Nephron progenitor cell (in vitro differentiated cells): ENCODE results near the gene C16orf46.
A peak's percentile ranks its signal among the peaks of the same experiment; 100 is the strongest.
"Not testable (repeated sequence)": the region's sequence is repeated elsewhere in the genome, so short reads cannot be mapped to it uniquely, and the experiment has no call there.

Source experiments
- DNase-seq: peaks from one replicate; pipeline ENCODE4 v3.0.0; 2021
- H3K27ac Mint-ChIP-seq: 2 replicates; pipeline ENCODE4 v1.8.0; 2021; ENCODE audit warnings: mild to moderate bottlenecking, moderate library complexity, mixed read lengths
- H3K27me3 Mint-ChIP-seq: 2 replicates; pipeline ENCODE4 v1.8.0; 2021; ENCODE audit warnings: mild to moderate bottlenecking, low read depth, mixed read lengths; ENCODE audit not compliant: poor library complexity
- H3K36me3 Mint-ChIP-seq: 2 replicates; pipeline ENCODE4 v1.8.0; 2021; ENCODE audit warnings: low read depth, mixed read lengths
- H3K4me1 Mint-ChIP-seq: 2 replicates; pipeline ENCODE4 v1.8.0; 2021; ENCODE audit warnings: mixed read lengths
- H3K4me3 Mint-ChIP-seq: 2 replicates; pipeline ENCODE4 v1.8.0; 2021; ENCODE audit warnings: mild to moderate bottlenecking, moderate library complexity, mixed read lengths
- H3K9me3 Mint-ChIP-seq: 2 replicates; pipeline ENCODE4 v1.8.0; 2021; ENCODE audit warnings: mild to moderate bottlenecking, moderate library complexity, mixed read lengths
- CTCF ChIP-seq: fragments of 200-600 bp; sonication (generic); IDR thresholded peaks from 2 replicates; pipeline ENCODE4 v1.5.0; 2021; ENCODE audit warnings: antibody characterized with exemption

Gene C16orf46

GRCh38 chr16:81112453-81112852 lies 35.4 kb upstream of the C16orf46 start:
- Mint-ChIP-seq H3K27me3 (peaks cover 20% of the 10 kb centered on the region), H3K27ac (no peak overlapping the region), H3K9me3 (no peaks in the 10 kb centered on the region), H3K36me3 (no peaks in the 10 kb centered on the region), H3K4me1 (peaks cover 14% of the 10 kb centered on the region), H3K4me3 (no peak overlapping the region)
- no peak for TF ChIP-seq CTCF
- no peak for DNase-seq

- H3K4me3 Mint-ChIP-seq, H3K36me3 Mint-ChIP-seq, H3K27ac Mint-ChIP-seq, DNase-seq, H3K9me3 Mint-ChIP-seq: not testable (repeated sequence)
- peaks cover 22% of the 10 kb centered on the region for H3K27me3 Mint-ChIP-seq
- peaks cover 17% of the 10 kb centered on the region for H3K4me1 Mint-ChIP-seq
Measured at GRCh38 chr16:81109274-81109673, 32.2 kb upstream of the C16orf46 start.

- no peaks in the 10 kb centered on the region for H3K9me3 Mint-ChIP-seq
- no peak for TF ChIP-seq CTCF
Measured at GRCh38 chr16:81107511-81107910, 30.5 kb upstream of the C16orf46 start.

GRCh38 chr16:81106826-81107503 lies 29.9 kb upstream of the C16orf46 start:
- TF ChIP-seq CTCF: no peak

More at GRCh38 chr16:81107511-81107910, 30.5 kb upstream of the C16orf46 start:
- H3K36me3 Mint-ChIP-seq: no peaks in the 10 kb centered on the region
- peaks cover 17% of the 10 kb centered on the region for H3K4me1 Mint-ChIP-seq
- H3K4me3 Mint-ChIP-seq: no peak overlapping the region
- DNase-seq: no peak
- H3K27me3 Mint-ChIP-seq: peaks cover 17% of the 10 kb centered on the region
- peak overlapping the region; percentile 64 for H3K27ac Mint-ChIP-seq

GRCh38 chr16:81105946-81106345 lies 28.9 kb upstream of the C16orf46 start:
- no peaks in the 10 kb centered on the region for H3K9me3 Mint-ChIP-seq
- no peaks in the 10 kb centered on the region for H3K36me3 Mint-ChIP-seq
- TF ChIP-seq CTCF: no peak
- peaks cover 15% of the 10 kb centered on the region for H3K27me3 Mint-ChIP-seq
- H3K4me3 Mint-ChIP-seq: no peak overlapping the region
- no peak for DNase-seq
- H3K27ac Mint-ChIP-seq: no peak overlapping the region
- peaks cover 17% of the 10 kb centered on the region for H3K4me1 Mint-ChIP-seq

More at GRCh38 chr16:81106826-81107503, 29.9 kb upstream of the C16orf46 start:
- no peak for DNase-seq
- H3K9me3 Mint-ChIP-seq: no peaks in the 10 kb centered on the region
- H3K4me3 Mint-ChIP-seq: no peak overlapping the region
- H3K4me1 Mint-ChIP-seq: peaks cover 17% of the 10 kb centered on the region
- peaks cover 15% of the 10 kb centered on the region for H3K27me3 Mint-ChIP-seq
- H3K36me3 Mint-ChIP-seq: no peaks in the 10 kb centered on the region
- peak overlapping the region; percentile 64 for H3K27ac Mint-ChIP-seq

GRCh38 chr16:81101702-81102101 lies 24.7 kb upstream of the C16orf46 start:
- Mint-ChIP-seq H3K4me1 (peaks cover under 1% of the 10 kb centered on the region), H3K36me3 (no peaks in the 10 kb centered on the region), H3K27ac (no peak overlapping the region), H3K9me3 (peaks cover under 1% of the 10 kb centered on the region), H3K27me3 (no peaks in the 10 kb centered on the region), H3K4me3 (no peak overlapping the region)
- DNase-seq: no peak
- TF ChIP-seq CTCF: no peak
